Measurements from ENCODE around the gene FAM241B. TPM values are rescaled to one million over a fixed set of nuclear protein-coding genes. Genes with fewer than 3 reads are reported as not detected.

Gene FAM241B
- polyA plus RNA-seq, 1 of the 3 experiments (the other 2 are of a cell fraction), result 16.0 TPM

DNA sequence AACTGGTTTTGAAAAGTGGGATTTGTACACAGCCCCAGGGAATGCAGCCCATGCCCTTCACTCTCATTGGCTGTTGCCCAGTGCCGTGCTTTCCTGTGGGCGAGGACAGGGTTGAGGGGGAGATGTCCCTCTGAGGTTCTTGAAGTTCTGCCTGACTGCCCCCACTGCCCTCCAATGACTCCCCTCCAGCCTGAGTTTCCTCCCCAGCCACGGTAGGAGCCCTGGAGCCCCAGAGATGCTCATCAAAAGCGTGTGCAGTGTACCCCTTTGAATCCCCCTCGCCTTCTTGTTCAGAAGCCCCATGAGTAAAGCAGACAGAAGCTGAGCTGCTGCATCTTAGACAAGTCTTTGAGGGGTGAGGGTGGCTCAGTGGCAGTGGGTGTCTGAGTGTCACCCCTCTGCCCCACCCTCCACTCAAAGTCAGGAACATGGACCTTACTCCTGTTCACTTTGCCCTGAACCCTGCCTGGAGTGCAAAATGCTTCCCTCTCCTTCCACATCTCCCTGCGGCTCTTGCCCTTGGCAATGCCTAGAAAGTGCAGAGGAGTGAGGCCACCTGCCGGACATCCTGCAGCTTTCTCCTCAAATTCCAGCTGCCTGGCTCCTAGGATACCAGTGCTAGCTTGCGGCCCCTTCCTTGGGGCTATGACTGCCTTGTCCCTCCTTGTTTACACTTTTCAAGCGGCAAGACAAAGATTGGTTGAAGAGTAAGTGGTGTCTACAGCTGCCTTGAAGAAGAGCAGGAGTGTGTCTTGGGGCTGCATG is 19.9 kb downstream of the FAM241B start:
- Histone ChIP-seq H3K9ac (no peak overlapping the region), H3K9me2 (no peaks in the 10 kb centered on the region), H3F3A (replicated peaks; ENCODE audit: insufficient read depth) (no peaks in the 10 kb centered on the region), H3K4me1 (ENCODE audit: control insufficient read depth in 1 of 2, insufficient read depth in 2 of 2, low read depth in 1 of 2, low read length in 1 of 2) (peaks cover 0 to 8% of the 10 kb centered on the region in 2 experiments; a peak in 1 of 4 replicates), H2AFZ (ENCODE audit: low read depth) (no peak overlapping the region), H4K20me1 (ENCODE audit: insufficient read depth) (no peaks in the 10 kb centered on the region), H3K27ac (ENCODE audit: low read depth in 2 of 2, low read length in 1 of 2) (no peak overlapping the region), H3K4me3 (ENCODE audit: low read depth in 2 of 2, low read length in 1 of 2) (no peak overlapping the region), H3K4me2 (no peak overlapping the region), H3K36me3 (replicated peaks in 1 of 2; ENCODE audit: control insufficient read depth in 1 of 2, insufficient read depth in 2 of 2, low read length in 1 of 2) (no peaks in the 10 kb centered on the region), H3K9me3 (no peaks in the 10 kb centered on the region), H3K27me3 (ENCODE audit: insufficient read depth) (peaks cover 14% of the 10 kb centered on the region; the same call in 1 of the 2 replicates), H3K79me2 (ENCODE audit: insufficient read depth) (no peaks in the 10 kb centered on the region)
- no peak for DNase-seq
- ChIA-PET CTCF (interaction anchor here (0.7 to 22.1 kb wide), 8 partner anchors 6 to 183 kb away, joined by 3 to 571 read pairs (median 6); no protein-coding TSS in a partner anchor), POLR2A (no interaction called here)
- TF ChIP-seq GATA2 (CRISPR knock-in tag; IDR thresholded peaks at IDR 0.05) (no peak), EZH2phosphoT487 (IDR thresholded peaks at IDR 0.05; ENCODE audit: borderline replicate concordance, low read depth) (no peak), SIN3A (IDR thresholded peaks at IDR 0.05; ENCODE audit: borderline replicate concordance, low read depth, low read length) (no peak), FOSL2 (IDR thresholded peaks at IDR 0.05; ENCODE audit: borderline replicate concordance, low read depth) (no peak), SMC3 (IDR thresholded peaks at IDR 0.05; ENCODE audit: low read depth, low read length) (no peak), GABPA (IDR thresholded peaks at IDR 0.05; ENCODE audit: low read depth) (no peak), RAD21 (IDR thresholded peaks at IDR 0.05; ENCODE audit: low read length) (no peak), MEF2A (IDR thresholded peaks at IDR 0.05; ENCODE audit: borderline replicate concordance, low read depth) (no peak), FOXJ3 (CRISPR knock-in tag; IDR thresholded peaks at IDR 0.05) (no peak), TEAD4 (IDR thresholded peaks at IDR 0.05; ENCODE audit: borderline replicate concordance, insufficient read depth) (no peak), MXI1 (IDR thresholded peaks at IDR 0.05; ENCODE audit: low read depth, low read length) (no peak), NFIC (IDR thresholded peaks at IDR 0.05; ENCODE audit: borderline replicate concordance) (no peak)
- TF ChIP-seq, protein P1, sequence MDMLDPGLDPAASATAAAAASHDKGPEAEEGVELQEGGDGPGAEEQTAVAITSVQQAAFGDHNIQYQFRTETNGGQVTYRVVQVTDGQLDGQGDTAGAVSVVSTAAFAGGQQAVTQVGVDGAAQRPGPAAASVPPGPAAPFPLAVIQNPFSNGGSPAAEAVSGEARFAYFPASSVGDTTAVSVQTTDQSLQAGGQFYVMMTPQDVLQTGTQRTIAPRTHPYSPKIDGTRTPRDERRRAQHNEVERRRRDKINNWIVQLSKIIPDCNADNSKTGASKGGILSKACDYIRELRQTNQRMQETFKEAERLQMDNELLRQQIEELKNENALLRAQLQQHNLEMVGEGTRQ (IDR thresholded peaks at IDR 0.05; ENCODE audit: borderline replicate concordance, low read depth, low read length), result no peak
- TF ChIP-seq, protein P2, sequence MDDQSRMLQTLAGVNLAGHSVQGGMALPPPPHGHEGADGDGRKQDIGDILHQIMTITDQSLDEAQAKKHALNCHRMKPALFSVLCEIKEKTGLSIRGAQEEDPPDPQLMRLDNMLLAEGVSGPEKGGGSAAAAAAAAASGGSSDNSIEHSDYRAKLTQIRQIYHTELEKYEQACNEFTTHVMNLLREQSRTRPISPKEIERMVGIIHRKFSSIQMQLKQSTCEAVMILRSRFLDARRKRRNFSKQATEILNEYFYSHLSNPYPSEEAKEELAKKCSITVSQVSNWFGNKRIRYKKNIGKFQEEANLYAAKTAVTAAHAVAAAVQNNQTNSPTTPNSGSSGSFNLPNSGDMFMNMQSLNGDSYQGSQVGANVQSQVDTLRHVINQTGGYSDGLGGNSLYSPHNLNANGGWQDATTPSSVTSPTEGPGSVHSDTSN (IDR thresholded peaks at IDR 0.05), result no peak
- WGBS (ENCODE audit: low lambda C conversion rate), result 80% methylated on average over 4 of the region's 9 CpGs

All from SK-N-SH (cell line).